Bronchial epithelial cell (primary cell): ENCODE measurements around the gene ARPC3. TPM values are rescaled to one million over a fixed set of nuclear protein-coding genes. Genes with fewer than 3 reads are reported as not detected.
"Not testable (repeated sequence)": the region's sequence is repeated elsewhere in the genome, so short reads cannot be mapped to it uniquely, and the experiment has no call there.

Experiments
- DNase-seq: peaks from one replicate; pipeline ENCODE4 v3.0.0-alpha.2; 2010; ENCODE audit warnings: low read depth
- FAIRE-seq: peaks from 2 replicates; lab custom pipeline; 2011; peaks lifted over from hg19 to GRCh38; lab: Jason Lieb, UNC
- H3K27me3 ChIP-seq: 2 replicates; pipeline ENCODE4 v1.5.1; 2011; ENCODE audit warnings: low read length; ENCODE audit not compliant: control insufficient read depth, insufficient read depth
- H3K36me3 ChIP-seq: 2 replicates; pipeline ENCODE4 v1.5.1; 2011; ENCODE audit warnings: low read length; ENCODE audit not compliant: control insufficient read depth, insufficient read depth
- H3K4me3 ChIP-seq: 2 replicates; pipeline ENCODE4 v1.5.1; 2011; ENCODE audit warnings: mild to moderate bottlenecking, low read depth, low read length, control low read depth
- total RNA-seq: library from RNA; depleted of rRNA; stranded (reverse); fragments of >200 nt; gene quantifications from 2 replicates; pipeline ENCODE4 v1.2.1, GENCODE V29; 2014
- TF ChIP-seq, protein P1 (sequence below): IDR thresholded peaks from 2 replicates; pipeline ENCODE4 v1.5.1; 2011; ENCODE audit warnings: mild to moderate bottlenecking, moderate library complexity, low read length, control low read depth, inconsistent platforms; ENCODE audit not compliant: insufficient read depth, severe bottlenecking

Gene ARPC3
- total RNA-seq, 1 donor from 2014 or later: 210 TPM

DNA sequence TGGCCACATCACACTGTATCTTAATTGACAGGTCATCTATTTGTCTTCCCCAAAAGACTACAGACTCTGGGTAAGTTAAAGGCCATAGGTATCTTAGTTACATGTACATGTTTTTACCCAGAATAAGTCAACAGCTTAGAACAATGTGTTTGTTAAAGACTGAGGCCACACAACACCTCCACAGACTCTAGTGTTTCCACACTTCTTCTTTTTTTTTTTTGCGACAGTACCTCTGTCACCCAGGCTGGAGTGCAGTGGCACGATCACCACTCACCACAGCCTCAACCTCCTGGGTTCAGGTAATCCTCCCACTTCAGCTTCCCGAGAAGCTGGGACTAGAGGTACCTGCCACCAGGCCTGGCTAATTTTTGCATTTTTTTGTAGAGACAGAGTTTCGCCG lies 16.7 kb upstream of the ARPC3 start:
- DNase-seq (no peak), FAIRE-seq (no peak)
- TF ChIP-seq, protein P1, sequence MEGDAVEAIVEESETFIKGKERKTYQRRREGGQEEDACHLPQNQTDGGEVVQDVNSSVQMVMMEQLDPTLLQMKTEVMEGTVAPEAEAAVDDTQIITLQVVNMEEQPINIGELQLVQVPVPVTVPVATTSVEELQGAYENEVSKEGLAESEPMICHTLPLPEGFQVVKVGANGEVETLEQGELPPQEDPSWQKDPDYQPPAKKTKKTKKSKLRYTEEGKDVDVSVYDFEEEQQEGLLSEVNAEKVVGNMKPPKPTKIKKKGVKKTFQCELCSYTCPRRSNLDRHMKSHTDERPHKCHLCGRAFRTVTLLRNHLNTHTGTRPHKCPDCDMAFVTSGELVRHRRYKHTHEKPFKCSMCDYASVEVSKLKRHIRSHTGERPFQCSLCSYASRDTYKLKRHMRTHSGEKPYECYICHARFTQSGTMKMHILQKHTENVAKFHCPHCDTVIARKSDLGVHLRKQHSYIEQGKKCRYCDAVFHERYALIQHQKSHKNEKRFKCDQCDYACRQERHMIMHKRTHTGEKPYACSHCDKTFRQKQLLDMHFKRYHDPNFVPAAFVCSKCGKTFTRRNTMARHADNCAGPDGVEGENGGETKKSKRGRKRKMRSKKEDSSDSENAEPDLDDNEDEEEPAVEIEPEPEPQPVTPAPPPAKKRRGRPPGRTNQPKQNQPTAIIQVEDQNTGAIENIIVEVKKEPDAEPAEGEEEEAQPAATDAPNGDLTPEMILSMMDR: no peak
- Histone ChIP-seq H3K36me3 (peaks cover 2% of the 10 kb centered on the region), H3K27me3 (no peaks in the 10 kb centered on the region), H3K4me3 (no peak overlapping the region)

DNA sequence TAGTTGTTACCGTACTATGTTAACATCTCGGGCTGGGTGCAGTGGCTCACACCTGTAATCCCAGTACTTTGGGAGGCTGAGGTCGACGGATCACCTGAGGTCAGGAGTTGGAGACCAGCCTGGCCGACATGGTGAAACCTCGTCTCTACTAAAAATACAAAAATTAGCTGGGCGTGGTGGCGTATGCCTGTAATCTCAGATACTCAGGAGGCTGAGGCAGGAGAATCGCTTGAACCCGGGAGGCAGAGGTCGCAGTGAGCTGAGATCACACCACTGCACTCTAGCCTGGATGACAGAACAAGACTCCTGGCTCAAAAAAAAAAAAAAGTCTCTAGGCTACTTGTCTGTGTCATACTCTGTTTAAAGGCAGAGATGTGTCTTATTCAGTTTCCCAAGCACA lies 15.6 kb upstream of the ARPC3 start:
- H3K27me3 ChIP-seq, FAIRE-seq: not testable (repeated sequence)

DNA sequence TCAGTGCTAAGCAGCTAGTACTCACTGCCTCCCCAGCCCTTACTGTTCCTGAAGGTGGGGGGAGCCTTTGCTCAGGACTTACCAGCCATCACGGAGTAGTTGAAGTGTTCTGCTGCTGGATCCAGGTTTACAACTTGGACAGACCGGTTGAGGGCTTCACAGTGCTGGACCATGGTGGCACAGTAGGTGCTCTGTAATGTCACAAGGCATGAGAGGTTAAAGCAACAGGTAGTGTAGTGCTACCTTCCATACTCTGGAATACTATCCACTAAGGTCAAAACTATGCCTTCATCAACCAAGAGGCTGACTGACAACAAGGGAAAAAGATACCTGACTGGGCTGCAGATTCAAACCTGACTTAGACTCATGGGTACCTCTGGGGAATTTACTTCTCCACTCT lies 14.9 kb upstream of the ARPC3 start:
- TF ChIP-seq, protein P1: no peak
- Histone ChIP-seq H3K4me3 (no peak overlapping the region), H3K36me3 (peaks cover 2% of the 10 kb centered on the region), H3K27me3 (no peaks in the 10 kb centered on the region)
- DNase-seq (no peak), FAIRE-seq (no peak)

More for the DNA sequence above, 15.6 kb upstream of the ARPC3 start:
- not testable (repeated sequence) for H3K4me3 ChIP-seq, DNase-seq, H3K36me3 ChIP-seq

DNA sequence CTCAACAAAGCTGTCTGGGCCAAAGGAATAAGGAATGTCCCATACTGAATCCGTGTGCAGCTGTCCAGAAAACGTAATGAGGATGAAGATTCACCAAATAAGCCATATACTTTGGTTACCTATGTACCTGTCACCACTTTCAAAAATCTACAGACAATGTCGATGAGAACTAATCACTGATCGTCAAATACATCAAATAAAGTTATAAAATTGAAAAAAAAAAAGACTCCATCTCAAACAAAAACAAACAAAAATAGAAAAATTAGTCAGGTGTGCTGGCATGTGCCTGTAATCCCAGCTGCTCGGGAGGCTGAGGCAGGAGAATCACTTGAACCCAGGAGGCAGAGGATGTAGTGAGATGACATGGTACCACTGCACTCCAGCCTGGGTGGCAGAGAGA lies 11.1 kb upstream of the ARPC3 start:
- not testable (repeated sequence) for FAIRE-seq, H3K27me3 ChIP-seq, H3K4me3 ChIP-seq, DNase-seq, H3K36me3 ChIP-seq

DNA sequence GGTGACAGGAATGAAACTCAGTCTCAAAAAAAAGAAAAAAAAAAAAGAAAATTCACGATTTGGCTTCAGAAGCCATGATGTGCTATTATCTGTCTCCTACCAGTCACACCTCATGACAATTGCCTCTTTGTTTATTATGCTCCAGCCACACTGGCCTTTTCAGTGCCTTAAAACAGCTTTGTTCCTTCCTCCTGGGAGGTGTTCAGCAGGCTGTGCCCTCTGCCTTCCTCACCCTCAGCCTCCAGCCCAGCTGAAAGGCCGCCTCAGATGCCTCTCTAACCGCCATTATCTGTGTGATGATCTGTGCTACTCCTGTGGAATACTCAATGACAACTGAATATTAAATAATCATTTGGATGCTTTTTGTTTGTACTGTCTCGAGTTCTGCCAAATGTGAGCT lies 8.6 kb upstream of the ARPC3 start:
- FAIRE-seq: no peak
- TF ChIP-seq, protein P1: no peak
- no peaks in the 10 kb centered on the region for H3K27me3 ChIP-seq
- no peak overlapping the region for H3K4me3 ChIP-seq
- H3K36me3 ChIP-seq: peaks cover 2% of the 10 kb centered on the region
- no peak for DNase-seq

DNA sequence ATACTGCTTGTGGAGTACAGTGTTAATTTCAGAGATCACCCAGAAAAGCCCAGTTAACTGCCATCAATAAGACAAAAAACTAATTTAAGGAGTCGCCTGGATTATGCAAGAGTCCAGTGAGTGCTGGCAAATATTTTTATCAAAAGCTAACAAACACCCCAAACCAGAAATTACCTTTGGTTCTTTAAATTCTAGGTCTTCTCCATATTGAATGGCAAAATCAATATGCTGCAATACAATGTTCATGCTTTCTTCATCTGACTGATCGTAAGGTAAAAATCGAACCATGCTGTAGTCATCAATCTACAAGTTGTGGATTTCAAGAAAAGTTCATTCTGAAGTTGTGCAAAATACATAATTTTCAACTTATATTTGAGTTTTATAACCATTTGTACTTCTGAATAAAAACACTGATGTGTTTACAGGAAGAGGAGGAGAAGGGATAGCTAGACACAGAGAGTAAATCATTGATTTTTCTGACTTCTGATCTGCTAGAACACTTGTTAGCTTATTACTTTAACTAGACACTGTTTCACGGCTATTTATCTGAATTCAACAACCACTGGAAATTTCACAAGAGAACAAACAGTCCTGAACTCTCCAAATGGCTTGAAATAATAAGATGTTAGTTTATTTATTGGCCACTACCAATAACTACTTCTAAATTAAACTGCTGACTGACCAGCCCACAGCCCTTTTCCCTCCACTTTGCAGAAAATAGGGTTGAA lies 3.6 kb upstream of the ARPC3 start:
- DNase-seq (no peak), FAIRE-seq (no peak)
- TF ChIP-seq, protein P1: no peak
- Histone ChIP-seq H3K36me3 (peaks cover 2% of the 10 kb centered on the region), H3K27me3 (no peaks in the 10 kb centered on the region), H3K4me3 (no peak overlapping the region)

DNA sequence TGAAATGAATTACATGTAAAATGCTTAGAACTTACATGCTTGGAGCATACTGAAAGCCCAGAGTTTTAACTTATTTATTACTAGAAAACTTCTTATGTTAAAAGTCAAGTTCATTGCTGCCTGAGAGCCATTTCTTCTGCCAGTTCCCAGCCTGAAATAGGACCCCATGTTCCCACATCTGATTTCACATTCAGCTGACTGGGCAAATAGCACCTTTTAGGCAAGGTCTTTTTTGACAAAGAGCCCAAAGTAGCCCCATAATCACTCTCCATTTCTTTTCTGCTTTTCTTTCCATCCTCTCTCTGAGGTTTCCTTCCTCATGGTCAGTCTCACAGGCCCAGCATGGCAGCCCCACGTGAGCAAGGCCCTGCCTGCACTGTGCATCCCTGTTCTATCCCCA lies 1.1 kb upstream of the ARPC3 start:
- H3K27me3 ChIP-seq: no peaks in the 10 kb centered on the region
- FAIRE-seq: no peak

More for the DNA sequence above, 1.1 kb upstream of the ARPC3 start:
- TF ChIP-seq, protein P1: no peak
- Histone ChIP-seq H3K4me3 (no peak overlapping the region), H3K36me3 (no peaks in the 10 kb centered on the region)
- no peak for DNase-seq
